CD14-positive monocyte (primary cell): Measurements from ENCODE around the gene CMSS1. TPM values are rescaled to one million over a fixed set of nuclear protein-coding genes. Genes with fewer than 3 reads are reported as not detected.

ENCODE experiments used
- DNase-seq, 3 donors: peaks; one replicate each; pipeline ENCODE4 v3.0.0-alpha.2; 2011 to 2022
- H2AFZ ChIP-seq: 2 replicates; pipeline ENCODE4 v1.6.0; 2012; ENCODE audit warnings: mild to moderate bottlenecking, low read depth, low read length, inconsistent platforms; ENCODE audit not compliant: insufficient read depth, poor library complexity, severe bottlenecking
- H3K27ac ChIP-seq, 2 donors: 1 replicate in 1 of 2; 2 replicates in 1 of 2; pipeline ENCODE4 v1.5.1; 2012 to 2013; ENCODE audit warnings: low read length in 2 of 2, control low read depth in 1 of 2, inconsistent platforms in 1 of 2, low read depth in 1 of 2, mild to moderate bottlenecking in 1 of 2
- H3K27me3 ChIP-seq, 2 donors: one replicate each; pipeline versions ENCODE4 v1.6.0 to v1.6.1; 2011 to 2013; ENCODE audit warnings: low read length in 2 of 2; ENCODE audit not compliant: control insufficient read depth in 2 of 2, insufficient read depth in 2 of 2
- H3K36me3 ChIP-seq, 2 donors: replicated peaks in 1 of 2; 1 replicate in 1 of 2; 2 replicates in 1 of 2; pipeline versions ENCODE4 v1.5.1 to v1.6.1; 2012 to 2013; ENCODE audit warnings: low read length in 2 of 2, control low read depth in 1 of 2, inconsistent platforms in 1 of 2, mild to moderate bottlenecking in 1 of 2; ENCODE audit not compliant: insufficient read depth in 2 of 2, control insufficient read depth in 1 of 2
- H3K4me1 ChIP-seq, 2 donors: 1 replicate in 1 of 2; 2 replicates in 1 of 2; pipeline versions ENCODE4 v1.5.1 to v1.6.1; 2012 to 2013; ENCODE audit warnings: low read length in 2 of 2, control low read depth in 1 of 2, inconsistent platforms in 1 of 2, mild to moderate bottlenecking in 1 of 2, moderate library complexity in 1 of 2; ENCODE audit not compliant: insufficient read depth in 2 of 2, control insufficient read depth in 1 of 2
- H3K4me2 ChIP-seq: replicated peaks from 2 replicates; pipeline ENCODE3; 2012; ENCODE audit warnings: low read length, moderate library complexity, mild to moderate bottlenecking; ENCODE audit not compliant: poor library complexity, severe bottlenecking; ENCODE audit errors: extremely low read depth
- H3K4me3 ChIP-seq, 3 experiments: fragments of 200-600 bp in 1 of 3; sonication (generic) in 1 of 3; replicated peaks in 1 of 3; 1 replicate in 2 of 3; 2 replicates in 1 of 3; pipeline ENCODE4 v1.5.1; 2011 to 2013; ENCODE audit warnings: low read length in 3 of 3, mild to moderate bottlenecking in 3 of 3, control low read depth in 2 of 3, low read depth in 2 of 3, inconsistent platforms in 1 of 3, moderate library complexity in 1 of 3
- H3K79me2 ChIP-seq: 2 replicates; pipeline ENCODE4 v1.6.0; 2012; ENCODE audit warnings: mild to moderate bottlenecking, control low read depth, inconsistent platforms, low read length, moderate library complexity; ENCODE audit not compliant: insufficient read depth
- H3K9ac ChIP-seq: 2 replicates; pipeline ENCODE4 v1.6.0; 2017; ENCODE audit warnings: low read length, mild to moderate bottlenecking; ENCODE audit not compliant: insufficient read depth, poor library complexity, severe bottlenecking
- H3K9me3 ChIP-seq, 2 donors: replicated peaks in 1 of 2; 1 replicate in 1 of 2; 2 replicates in 1 of 2; pipeline versions ENCODE4 v1.5.1 to v1.6.1; 2012 to 2013; ENCODE audit warnings: low read length in 2 of 2, control low read depth in 1 of 2; ENCODE audit not compliant: control insufficient read depth in 1 of 2, insufficient read depth in 1 of 2
- H4K20me1 ChIP-seq: 2 replicates; pipeline ENCODE4 v1.6.0; 2012; ENCODE audit warnings: mild to moderate bottlenecking, low read length, control low read depth, moderate library complexity; ENCODE audit not compliant: insufficient read depth
- H3K27ac Mint-ChIP-seq, 7 donors: one replicate each; pipeline ENCODE4 v1.8.0; 2020; ENCODE audit warnings: mild to moderate bottlenecking in 7 of 7, mixed read lengths in 7 of 7, moderate library complexity in 6 of 7, inconsistent platforms in 2 of 7
- H3K27me3 Mint-ChIP-seq, 3 donors: one replicate each; pipeline ENCODE4 v1.8.0; 2021 to 2022; ENCODE audit warnings: low read depth in 3 of 3, mild to moderate bottlenecking in 3 of 3, mixed read lengths in 3 of 3, moderate library complexity in 3 of 3, inconsistent platforms in 1 of 3
- H3K36me3 Mint-ChIP-seq, 2 donors: one replicate each; pipeline ENCODE4 v1.8.0; 2020; ENCODE audit warnings: mixed read lengths in 2 of 2, inconsistent platforms in 1 of 2, mild to moderate bottlenecking in 1 of 2
- H3K4me1 Mint-ChIP-seq: one replicate; pipeline ENCODE4 v1.8.0; 2020; ENCODE audit warnings: mild to moderate bottlenecking, mixed read lengths
- H3K4me3 Mint-ChIP-seq, 2 donors: one replicate each; pipeline ENCODE4 v1.8.0; 2020; ENCODE audit warnings: mild to moderate bottlenecking in 2 of 2, mixed read lengths in 2 of 2, moderate library complexity in 1 of 2
- H3K9me3 Mint-ChIP-seq, 7 donors: one replicate each; pipeline ENCODE4 v1.8.0; 2020 to 2022; ENCODE audit warnings: mixed read lengths in 7 of 7, mild to moderate bottlenecking in 6 of 7, moderate library complexity in 6 of 7, inconsistent platforms in 2 of 7
- CTCF ChIP-seq: fragments of 200-600 bp; IDR thresholded peaks from one replicate; pipeline ENCODE4 v1.8.0; 2022; ENCODE audit warnings: antibody characterized with exemption, mild to moderate bottlenecking
- WGBS: methylation state at CpG from one replicate; pipeline ENCODE4 v1.1.5; 2013; ENCODE audit warnings: missing lambda C conversion rate; ENCODE audit not compliant: insufficient coverage; 5-methylcytosine and 5-hydroxymethylcytosine counted together
- intact Hi-C, 2 donors: fragments of 100-400 bp; cut with micrococcal nuclease; formaldehyde crosslinking; loops; one replicate each; pipeline versions ENCODE4 v1.15.0 to v1.15.1; 2023
- polyA plus RNA-seq, 3 donors: library from polyadenylated mRNA; depleted of rRNA in 1 of 3; unstranded in 2 of 3; stranded (reverse) in 1 of 3; fragments of 300-500 nt in 2 of 3; fragments of >200 nt in 1 of 3; fragmentation: Illumina TruSeq in 2 of 3; gene quantifications; 1 replicate in 2 of 3; 2 replicates in 1 of 3; pipeline ENCODE4 v1.2.3, GENCODE V29; 2012 to 2021

Gene CMSS1
- polyA plus RNA-seq, 3 donors: 1.1 to 3.6 (median 2.2) TPM

DNA sequence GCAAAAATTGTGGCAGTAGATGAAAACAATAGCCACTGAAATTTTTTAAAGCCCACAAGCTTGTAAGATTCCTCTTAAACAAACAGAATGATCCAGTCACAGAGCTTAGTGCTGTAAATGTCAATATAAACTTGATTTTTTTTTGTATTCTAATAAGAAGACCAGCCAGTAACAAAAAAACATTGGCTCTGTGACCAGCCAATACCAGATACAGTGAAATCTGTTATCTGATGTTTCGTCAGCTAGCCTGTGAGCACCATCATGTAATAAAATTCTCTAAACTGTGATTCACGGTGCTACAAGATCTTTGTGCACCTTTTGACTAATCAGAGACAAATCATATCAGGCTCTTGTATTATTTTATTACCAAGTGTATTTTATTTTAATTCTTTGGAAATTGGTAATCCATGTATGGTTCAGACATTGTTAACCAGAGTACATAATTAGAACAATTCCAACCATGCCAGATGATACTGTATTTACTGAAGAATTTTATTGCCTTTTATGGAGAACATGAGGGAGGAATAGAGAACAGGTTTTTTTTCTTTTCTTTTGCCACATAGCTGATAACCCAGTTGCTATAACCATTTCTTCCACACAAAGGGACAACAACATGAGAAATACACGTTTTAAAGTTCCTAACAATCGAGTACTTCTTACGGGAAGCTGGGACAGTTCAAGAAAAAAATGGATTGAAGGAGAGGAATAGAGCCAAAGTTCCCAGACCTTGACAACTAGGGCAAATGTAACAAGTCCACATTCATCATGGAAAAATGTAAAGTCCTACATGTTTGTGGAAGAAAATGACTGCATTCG lies 224.7 kb downstream of the CMSS1 start:
- Histone ChIP-seq H3K4me2 (no peak overlapping the region), H3K9me3 (no peaks in the 10 kb centered on the region), H3K27ac (no peak overlapping the region), H3K9ac (no peak overlapping the region), H3K4me3 (no peak overlapping the region), H4K20me1 (no peaks in the 10 kb centered on the region), H3K79me2 (no peaks in the 10 kb centered on the region), H3K27me3 (no peaks in the 10 kb centered on the region), H2AFZ (no peak overlapping the region), H3K36me3 (no peaks in the 10 kb centered on the region), H3K4me1 (peaks cover 41 to 46% of the 10 kb centered on the region in 2 donors)
- no peak overlapping the region for H3K4me3 Mint-ChIP-seq
- DNase-seq: no peak
- no peaks in the 10 kb centered on the region for H3K9me3 Mint-ChIP-seq
- WGBS: no CpG with 5 or more reads among the region's 6 CpGs
- intact Hi-C loops: loop anchor here in 1 of 2 donors (10.0 kb wide), 1 partner anchor 148 kb away; no protein-coding TSS in a partner anchor
- no peak for TF ChIP-seq CTCF
- no peak overlapping the region for H3K27ac Mint-ChIP-seq
- peaks cover 45% of the 10 kb centered on the region for H3K4me1 Mint-ChIP-seq
- no peaks in the 10 kb centered on the region for H3K36me3 Mint-ChIP-seq
- H3K27me3 Mint-ChIP-seq: peaks cover 0 to 3% (median 0%) of the 10 kb centered on the region in 3 donors

DNA sequence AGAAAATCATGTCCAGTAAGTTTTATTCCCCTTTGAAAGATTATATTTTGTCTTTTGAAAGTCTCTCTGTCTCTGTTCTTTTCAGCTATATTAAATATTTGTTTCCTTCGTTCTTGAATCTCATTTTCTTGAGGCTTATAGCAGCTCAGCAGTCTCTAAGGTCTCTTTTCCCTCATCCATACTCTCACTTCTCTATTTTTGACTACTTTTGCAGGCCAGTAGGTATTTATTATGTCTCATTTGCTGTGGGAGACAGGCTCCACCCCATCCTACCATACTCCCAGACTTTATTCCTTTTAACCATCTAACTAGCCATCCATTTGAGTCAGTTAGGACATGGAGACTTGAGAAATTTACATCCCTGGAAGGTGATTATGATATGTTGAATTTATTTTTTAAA lies 225.6 kb downstream of the CMSS1 start:
- WGBS: no CpG with 5 or more reads among the region's 1 CpG
- intact Hi-C loops: loop anchor here in 1 of 2 donors (10.0 kb wide), 1 partner anchor 148 kb away; no protein-coding TSS in a partner anchor
- Mint-ChIP-seq H3K27ac (no peak overlapping the region), H3K27me3 (peaks cover 0 to 3% (median 0%) of the 10 kb centered on the region in 3 donors), H3K4me3 (no peak overlapping the region), H3K4me1 (peaks cover 54% of the 10 kb centered on the region), H3K9me3 (no peaks in the 10 kb centered on the region), H3K36me3 (no peaks in the 10 kb centered on the region)
- peak in 2 of 3 donors; percentile 8 to 11 for DNase-seq
- TF ChIP-seq CTCF: no peak
- Histone ChIP-seq H3K36me3 (no peaks in the 10 kb centered on the region), H4K20me1 (no peaks in the 10 kb centered on the region), H2AFZ (no peak overlapping the region), H3K27me3 (no peaks in the 10 kb centered on the region), H3K4me2 (no peak overlapping the region), H3K9me3 (no peaks in the 10 kb centered on the region), H3K27ac (no peak overlapping the region), H3K9ac (no peak overlapping the region), H3K4me3 (no peak overlapping the region), H3K79me2 (no peaks in the 10 kb centered on the region), H3K4me1 (peaks cover 50 to 55% of the 10 kb centered on the region in 2 donors)
